B cell (primary cell): ENCODE measurements around the gene C2CD4A.

Experiments
- EZH2 ChIP-seq: IDR thresholded peaks from 2 replicates; pipeline ENCODE4 v1.6.1; 2012; ENCODE audit warnings: borderline replicate concordance, low read depth, mild to moderate bottlenecking, moderate library complexity, low read length; ENCODE audit not compliant: insufficient read depth, poor library complexity, severe bottlenecking
- TF ChIP-seq, protein P1 (sequence below): fragments of 200-600 bp; IDR thresholded peaks from one replicate; pipeline ENCODE4 v1.8.0; 2022; ENCODE audit warnings: antibody characterized with exemption, mild to moderate bottlenecking

DNA sequence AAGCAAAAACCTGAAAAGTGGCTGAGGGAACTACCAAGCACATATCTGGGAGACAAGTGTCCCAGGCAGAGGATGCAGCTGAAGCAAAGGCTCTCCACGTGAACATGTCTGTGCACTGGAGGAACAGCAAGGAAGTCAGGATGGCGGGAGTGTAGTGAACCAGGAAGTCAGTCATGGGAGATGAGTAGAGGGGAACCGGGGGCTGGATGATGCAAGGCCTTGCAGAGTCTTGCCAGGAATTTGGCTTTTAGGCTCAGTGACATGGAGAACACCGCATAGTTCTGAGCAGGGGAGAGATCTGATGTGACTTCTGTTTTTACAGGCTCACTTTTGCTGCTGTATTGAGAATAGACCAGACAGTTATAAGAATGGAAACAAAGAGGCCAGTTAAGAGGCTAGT lies 19.0 kb downstream of the C2CD4A start:
- TF ChIP-seq, protein P1, sequence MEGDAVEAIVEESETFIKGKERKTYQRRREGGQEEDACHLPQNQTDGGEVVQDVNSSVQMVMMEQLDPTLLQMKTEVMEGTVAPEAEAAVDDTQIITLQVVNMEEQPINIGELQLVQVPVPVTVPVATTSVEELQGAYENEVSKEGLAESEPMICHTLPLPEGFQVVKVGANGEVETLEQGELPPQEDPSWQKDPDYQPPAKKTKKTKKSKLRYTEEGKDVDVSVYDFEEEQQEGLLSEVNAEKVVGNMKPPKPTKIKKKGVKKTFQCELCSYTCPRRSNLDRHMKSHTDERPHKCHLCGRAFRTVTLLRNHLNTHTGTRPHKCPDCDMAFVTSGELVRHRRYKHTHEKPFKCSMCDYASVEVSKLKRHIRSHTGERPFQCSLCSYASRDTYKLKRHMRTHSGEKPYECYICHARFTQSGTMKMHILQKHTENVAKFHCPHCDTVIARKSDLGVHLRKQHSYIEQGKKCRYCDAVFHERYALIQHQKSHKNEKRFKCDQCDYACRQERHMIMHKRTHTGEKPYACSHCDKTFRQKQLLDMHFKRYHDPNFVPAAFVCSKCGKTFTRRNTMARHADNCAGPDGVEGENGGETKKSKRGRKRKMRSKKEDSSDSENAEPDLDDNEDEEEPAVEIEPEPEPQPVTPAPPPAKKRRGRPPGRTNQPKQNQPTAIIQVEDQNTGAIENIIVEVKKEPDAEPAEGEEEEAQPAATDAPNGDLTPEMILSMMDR, result no peak
- TF ChIP-seq EZH2, result no peak
